ENCODE measurements around the gene GZMM. TPM values are rescaled to one million over a fixed set of nuclear protein-coding genes. Genes with fewer than 3 reads are reported as not detected.

Gene GZMM
- total RNA-seq, 2 donors from 2014 or later = 0.61 to 1.0 TPM

DNA sequence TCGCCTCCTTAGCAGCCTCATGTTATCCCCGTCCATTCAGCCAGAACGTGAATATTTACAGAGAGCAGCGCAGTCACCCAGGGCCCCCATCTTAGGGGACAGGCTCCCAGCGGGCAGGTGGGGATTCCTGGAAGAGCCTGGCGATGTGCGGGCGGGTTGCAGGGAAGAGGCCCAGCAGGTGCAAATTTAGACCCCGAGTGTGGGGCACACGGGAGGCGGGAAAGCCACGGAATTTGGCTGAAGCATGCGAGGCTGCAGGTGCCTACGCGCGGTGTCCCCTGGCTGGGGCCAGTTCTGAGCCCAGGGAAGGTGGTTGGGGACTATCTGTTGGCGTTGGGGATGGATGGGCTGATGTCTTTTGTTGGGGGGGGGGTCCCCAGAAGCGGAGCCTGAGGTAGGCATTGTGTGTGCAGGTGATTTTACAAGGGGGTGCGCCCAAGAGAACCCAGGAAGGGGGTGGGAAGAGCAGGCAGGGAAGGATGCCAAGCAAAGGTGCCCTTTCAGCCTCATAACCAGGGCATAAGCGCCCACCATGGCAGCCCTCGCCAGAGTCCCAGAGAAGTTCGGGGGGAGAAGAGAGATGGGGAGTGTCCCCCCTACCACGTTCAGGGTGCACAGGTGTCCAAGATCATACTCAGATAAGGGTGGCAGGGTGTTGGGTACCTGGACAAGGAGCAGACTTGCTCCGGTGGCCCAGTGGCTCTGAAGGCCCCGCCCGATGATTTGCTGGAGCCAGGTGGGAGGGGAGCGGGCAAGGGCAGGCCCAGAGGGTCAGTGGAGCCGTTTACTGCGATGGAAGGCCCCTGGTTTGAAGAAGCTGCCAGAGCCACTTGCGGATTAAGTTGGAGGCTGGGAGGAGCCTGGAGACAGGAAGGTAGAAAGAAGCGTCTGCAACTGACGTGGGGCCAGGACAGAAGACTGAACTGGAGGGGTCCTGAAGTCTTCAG, 35.4 kb upstream of the GZMM start:
- Histone ChIP-seq H3K36me3 (no peaks in the 10 kb centered on the region), H3K27me3 (no peaks in the 10 kb centered on the region), H3K4me1 (peaks cover 17% of the 10 kb centered on the region), H3K9ac (ENCODE audit: low read depth in 2 of 2, low read length in 2 of 2) (peak overlapping the region; percentile 74), H3K4me3 (peak overlapping the region; percentile 100), H3K9me3 (no peaks in the 10 kb centered on the region), H3K27ac (no peak overlapping the region)
- TF ChIP-seq, protein P1, sequence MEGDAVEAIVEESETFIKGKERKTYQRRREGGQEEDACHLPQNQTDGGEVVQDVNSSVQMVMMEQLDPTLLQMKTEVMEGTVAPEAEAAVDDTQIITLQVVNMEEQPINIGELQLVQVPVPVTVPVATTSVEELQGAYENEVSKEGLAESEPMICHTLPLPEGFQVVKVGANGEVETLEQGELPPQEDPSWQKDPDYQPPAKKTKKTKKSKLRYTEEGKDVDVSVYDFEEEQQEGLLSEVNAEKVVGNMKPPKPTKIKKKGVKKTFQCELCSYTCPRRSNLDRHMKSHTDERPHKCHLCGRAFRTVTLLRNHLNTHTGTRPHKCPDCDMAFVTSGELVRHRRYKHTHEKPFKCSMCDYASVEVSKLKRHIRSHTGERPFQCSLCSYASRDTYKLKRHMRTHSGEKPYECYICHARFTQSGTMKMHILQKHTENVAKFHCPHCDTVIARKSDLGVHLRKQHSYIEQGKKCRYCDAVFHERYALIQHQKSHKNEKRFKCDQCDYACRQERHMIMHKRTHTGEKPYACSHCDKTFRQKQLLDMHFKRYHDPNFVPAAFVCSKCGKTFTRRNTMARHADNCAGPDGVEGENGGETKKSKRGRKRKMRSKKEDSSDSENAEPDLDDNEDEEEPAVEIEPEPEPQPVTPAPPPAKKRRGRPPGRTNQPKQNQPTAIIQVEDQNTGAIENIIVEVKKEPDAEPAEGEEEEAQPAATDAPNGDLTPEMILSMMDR (IDR thresholded peaks at IDR 0.05) = no peak
- intact Hi-C loops (cut with DNase I) = no loop called here
- DNase-seq = no peak

DNA sequence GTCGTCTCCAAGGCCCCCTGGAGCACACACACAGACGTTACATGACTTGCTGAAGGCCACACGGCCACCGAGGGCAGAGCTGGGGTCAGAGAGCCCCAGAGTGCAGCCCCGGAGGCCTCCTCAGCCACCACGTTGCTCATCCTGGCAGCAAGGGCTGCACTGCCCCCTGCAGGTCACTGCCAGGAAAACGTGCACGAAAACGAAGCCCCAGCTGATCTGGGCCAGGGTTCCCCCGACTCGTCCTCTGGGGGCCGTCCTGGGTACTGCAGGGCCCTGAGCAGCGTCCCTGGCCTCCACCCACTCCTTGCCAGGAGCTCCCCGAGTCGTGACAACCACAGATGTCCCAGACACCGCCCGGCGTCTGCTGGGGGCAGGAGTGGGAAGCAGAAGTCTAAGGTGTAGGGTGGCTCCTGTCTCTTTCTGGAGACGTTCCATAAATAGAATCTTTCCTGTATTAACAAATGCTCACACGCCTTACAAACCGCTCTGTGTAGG, 33.2 kb upstream of the GZMM start:
- peak overlapping the region; percentile 84 for H3K27ac ChIP-seq
- intact Hi-C loops (cut with DNase I) = no loop called here
- peak; percentile 88 for DNase-seq
- no peaks in the 10 kb centered on the region for H3K9me3 ChIP-seq
- H3K36me3 ChIP-seq = no peaks in the 10 kb centered on the region
- peak overlapping the region; percentile 61 to 70 for H3K9ac ChIP-seq (ENCODE audit: low read depth in 2 of 2, low read length in 2 of 2)
- TF ChIP-seq, protein P1 (IDR thresholded peaks at IDR 0.05) = peak; percentile 99
- peaks cover 17% of the 10 kb centered on the region for H3K4me1 ChIP-seq
- H3K4me3 ChIP-seq = no peak overlapping the region
- no peaks in the 10 kb centered on the region for H3K27me3 ChIP-seq

GRCh38 chr19:511101-511851, 32.6 kb upstream of the GZMM start:
- TF ChIP-seq, protein P1 (IDR thresholded peaks at IDR 0.05) = no peak
- peak overlapping the region; percentile 61 to 70 for H3K9ac ChIP-seq (ENCODE audit: low read depth in 2 of 2, low read length in 2 of 2)
- H3K27me3 ChIP-seq = no peaks in the 10 kb centered on the region
- peak; percentile 88 for DNase-seq
- H3K9me3 ChIP-seq = no peaks in the 10 kb centered on the region
- intact Hi-C loops (cut with DNase I) = no loop called here
- no peaks in the 10 kb centered on the region for H3K36me3 ChIP-seq
- H3K4me3 ChIP-seq = no peak overlapping the region
- peaks cover 17% of the 10 kb centered on the region for H3K4me1 ChIP-seq
- H3K27ac ChIP-seq = peak overlapping the region; percentile 84

DNA sequence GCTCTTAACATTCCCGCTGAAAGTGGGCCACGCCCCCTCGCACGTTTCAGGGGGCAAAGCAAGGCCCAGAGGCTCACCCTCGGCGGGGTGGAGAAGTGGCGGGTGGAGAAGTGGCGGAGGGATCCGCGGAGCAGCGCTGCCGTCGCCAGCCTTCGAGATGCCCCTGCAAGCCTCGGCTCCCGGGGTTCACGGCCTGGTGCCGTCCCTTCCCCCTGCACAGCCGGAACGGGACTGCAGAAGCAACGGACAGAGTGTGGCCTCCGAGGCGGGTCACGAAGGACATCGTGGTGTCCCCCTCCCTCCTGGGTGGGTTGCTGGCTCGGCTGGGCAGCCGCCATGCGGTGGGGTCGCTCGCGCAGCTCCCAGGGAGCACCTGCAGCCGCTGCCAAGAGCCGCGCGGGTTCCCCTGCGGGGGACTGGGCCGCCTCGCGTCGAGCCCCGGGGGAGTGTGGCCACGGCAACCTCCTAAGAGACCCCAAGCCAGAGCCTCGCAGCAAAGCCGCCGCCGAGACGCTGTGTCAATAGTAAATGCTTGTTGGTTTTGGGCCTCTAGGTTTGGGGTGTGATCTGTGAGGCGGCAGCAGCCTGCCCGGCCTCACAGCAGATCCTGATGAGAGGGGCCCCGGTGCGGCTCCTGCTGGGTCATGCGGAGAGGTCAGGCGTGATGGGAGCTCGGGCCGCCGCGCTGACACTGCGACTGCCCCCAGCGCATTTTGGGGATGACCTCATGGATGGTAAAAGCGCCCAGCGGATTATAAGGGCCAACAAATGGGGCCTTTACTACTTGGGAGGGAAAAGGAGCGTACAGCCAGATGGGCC, 31.1 kb upstream of the GZMM start:
- TF ChIP-seq, protein P1 (IDR thresholded peaks at IDR 0.05) = no peak
- no peak for DNase-seq
- no peaks in the 10 kb centered on the region for H3K36me3 ChIP-seq
- H3K9ac ChIP-seq (ENCODE audit: low read depth in 2 of 2, low read length in 2 of 2) = no peak overlapping the region
- intact Hi-C loops (cut with DNase I) = no loop called here
- peaks cover 17% of the 10 kb centered on the region for H3K4me1 ChIP-seq
- no peaks in the 10 kb centered on the region for H3K9me3 ChIP-seq
- no peak overlapping the region for H3K4me3 ChIP-seq
- H3K27ac ChIP-seq = no peak overlapping the region
- H3K27me3 ChIP-seq = no peaks in the 10 kb centered on the region

Measured in colonic mucosa (tissue), 4 donors.